Measurements from ENCODE around the gene EXD3.
"Not testable (repeated sequence)": the region's sequence is repeated elsewhere in the genome, so short reads cannot be mapped to it uniquely, and the experiment has no call there.

The EXD3 gene

DNA sequence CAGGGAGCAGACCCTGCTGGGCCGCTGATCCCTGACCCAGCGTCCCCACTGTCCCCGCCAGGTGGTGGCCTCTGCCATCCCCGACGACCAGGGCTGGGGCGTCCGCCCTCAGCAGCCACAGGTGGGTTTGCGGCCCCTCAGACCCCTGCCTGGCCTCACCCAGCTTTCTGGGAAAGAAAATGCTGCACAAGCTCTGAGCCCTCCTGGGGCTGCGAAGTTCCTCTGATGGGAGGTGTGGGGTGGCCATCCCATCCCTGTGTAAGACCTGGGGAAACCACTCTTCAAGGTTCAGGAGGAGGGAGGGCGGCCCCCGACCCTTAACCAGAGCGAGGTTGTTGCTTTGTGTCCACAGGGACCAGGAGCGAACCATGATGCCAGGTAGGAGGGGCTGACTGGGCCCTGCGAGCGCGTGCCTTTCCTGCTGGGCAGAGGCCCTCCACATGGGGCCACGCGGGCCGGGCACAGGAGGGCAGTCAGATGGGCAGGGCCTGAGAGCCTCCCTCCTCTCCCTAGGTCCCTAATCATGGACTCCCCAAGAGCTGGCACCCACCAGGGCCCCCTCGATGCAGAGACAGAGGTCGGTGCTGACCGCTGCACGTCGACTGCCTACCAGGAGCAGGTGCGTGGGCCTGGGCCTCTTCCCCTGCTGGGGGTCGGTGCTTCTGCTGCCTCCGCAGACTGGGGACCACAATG is 7.9 kb upstream of the EXD3 start:
- no peak for DNase-seq

DNA sequence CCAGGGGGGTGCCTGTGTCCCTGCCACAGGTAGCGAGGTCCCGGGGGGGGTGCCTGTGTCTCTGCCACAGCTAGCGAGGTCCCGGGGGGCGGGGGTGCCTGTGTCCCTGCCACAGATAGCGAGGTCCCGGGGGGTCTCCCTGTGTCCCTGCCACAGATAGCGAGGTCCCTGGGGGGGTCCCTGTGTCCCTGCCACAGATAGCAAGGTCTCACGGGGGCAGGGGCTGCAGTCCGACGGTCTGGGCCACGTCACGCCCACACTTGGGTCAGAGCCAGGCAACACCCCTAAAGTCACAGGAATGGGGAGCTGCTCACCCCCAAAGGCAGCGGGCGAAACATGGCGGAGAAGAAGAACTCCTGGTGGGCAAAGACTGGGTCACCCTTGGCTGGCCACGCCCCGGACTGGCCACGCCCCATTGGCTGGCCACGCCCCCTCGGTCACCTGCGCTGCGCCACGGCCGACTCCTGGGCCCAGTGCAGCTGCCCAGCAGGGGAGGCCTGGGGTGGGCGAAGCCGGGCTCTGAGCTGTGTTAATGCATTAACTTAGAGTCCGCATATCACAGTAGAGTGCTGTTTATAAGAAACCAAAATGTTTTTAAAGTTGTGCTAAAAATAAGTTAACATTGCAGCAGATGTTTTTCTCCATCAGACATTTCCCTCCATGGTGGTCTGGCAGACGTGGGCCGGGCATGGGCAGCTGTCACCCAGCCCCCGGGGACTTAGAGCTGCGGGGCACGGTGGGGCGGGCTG is 7.2 kb upstream of the EXD3 start:
- DNase-seq = no peak

DNA sequence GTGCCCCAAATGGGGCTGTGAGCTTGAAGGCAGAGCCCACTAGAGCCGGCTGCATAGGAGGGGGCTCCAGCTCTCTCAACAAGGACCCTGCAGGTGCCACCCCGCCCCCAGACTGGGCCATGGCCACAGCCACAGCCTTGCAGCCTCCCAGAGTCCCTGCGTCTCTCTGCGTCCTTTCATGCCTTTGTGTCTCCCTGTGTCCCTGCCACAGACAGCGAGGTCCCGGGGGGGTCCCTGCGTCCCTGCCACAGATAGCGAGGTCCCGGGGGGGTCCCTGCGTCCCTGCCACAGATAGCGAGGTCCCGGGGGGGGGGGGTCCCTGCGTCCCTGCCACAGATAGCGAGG is 6.6 kb upstream of the EXD3 start:
- DNase-seq = no peak

DNA sequence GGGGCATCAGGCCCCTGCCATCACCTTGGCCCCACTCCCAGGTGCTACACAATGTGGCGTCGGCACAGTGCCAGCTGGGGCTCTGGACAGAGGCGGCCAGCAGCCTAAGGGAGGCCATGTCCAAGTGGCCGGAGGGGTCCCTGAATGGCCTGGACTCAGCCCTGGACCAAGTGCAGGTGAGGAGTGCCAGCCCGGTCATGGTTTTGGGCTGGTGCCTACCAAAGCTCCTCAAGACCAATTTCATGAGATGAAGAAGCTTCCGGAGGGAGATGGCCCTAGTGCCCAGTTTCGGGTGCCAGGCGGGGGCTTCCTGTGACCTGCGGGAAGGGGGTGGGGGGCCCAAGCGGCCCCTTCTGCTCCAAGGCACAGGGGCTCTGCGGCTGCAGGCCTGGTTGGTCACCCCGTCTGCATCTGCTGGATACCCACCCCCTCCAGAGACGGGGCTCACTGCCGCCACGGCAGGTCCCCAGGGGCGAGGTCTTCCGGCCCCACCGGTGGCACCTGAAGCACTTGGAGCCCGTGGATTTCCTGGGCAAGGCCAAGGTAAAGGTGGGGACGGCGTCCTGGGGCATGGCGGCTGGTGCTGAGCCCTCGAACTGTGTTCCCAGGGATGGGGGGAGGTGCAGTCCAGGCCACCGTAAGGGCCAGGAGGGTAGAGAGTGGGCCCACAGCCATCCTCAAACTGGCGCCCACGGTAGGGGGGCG is 6.0 kb upstream of the EXD3 start:
- no peak for DNase-seq

DNA sequence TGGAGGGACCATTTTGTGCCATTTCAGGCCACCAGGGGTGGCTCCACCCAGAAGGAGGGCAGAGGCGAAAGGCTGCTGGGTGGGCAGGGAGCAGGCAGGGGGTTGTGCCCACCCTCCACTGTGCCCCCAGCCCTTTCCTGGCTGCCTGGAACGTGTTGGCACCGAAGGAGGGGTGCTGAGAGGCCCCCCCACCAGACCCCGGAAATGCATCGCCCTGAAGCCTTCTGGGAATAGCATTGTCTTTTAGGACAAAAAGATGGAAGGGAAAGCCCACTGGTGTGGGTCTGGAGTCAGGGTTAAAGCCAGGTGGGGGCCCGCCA is 5.3 kb upstream of the EXD3 start:
- no peak for DNase-seq

DNA sequence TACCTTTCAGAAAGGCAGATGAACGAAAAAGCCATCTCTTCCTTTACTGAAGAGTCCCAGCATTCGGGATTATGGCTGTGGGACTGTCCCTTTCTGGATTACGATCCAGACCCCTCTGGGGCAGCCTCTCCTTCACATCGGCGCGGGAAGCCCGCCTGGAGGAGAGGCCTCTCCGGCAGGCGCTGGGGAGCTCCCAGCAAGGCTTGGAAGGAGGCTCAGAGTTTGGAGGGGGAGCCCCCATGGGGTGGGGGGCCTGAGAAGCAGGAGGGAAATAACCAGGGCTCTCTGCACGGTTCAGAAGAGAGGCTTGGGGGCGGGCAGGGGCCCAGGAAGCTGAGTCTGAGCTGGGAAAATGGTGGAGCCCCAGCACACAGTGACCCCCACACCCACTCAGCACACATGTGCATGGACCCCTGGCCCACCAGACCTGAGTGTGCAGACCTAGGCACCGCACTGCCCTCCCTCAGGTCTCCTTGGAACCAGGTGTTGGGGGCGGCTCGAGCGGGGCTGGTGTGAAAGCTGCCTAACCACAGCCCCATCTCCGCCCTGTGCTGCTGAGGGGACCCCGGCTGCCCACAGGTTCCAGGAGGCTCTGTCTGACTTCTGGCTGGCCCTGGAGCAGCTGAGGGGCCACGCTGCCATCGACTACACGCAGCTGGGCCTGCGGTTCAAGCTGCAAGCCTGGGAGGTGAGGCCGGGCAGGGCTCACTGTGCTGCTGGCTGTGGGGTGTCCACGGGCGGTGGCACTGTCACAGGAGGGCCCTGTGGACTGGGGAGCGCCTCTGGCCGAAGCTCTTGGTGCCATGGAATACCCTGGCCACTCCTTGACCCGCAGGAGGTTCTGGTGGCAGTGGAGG is 4.7 kb upstream of the EXD3 start:
- DNase-seq = no peak

DNA sequence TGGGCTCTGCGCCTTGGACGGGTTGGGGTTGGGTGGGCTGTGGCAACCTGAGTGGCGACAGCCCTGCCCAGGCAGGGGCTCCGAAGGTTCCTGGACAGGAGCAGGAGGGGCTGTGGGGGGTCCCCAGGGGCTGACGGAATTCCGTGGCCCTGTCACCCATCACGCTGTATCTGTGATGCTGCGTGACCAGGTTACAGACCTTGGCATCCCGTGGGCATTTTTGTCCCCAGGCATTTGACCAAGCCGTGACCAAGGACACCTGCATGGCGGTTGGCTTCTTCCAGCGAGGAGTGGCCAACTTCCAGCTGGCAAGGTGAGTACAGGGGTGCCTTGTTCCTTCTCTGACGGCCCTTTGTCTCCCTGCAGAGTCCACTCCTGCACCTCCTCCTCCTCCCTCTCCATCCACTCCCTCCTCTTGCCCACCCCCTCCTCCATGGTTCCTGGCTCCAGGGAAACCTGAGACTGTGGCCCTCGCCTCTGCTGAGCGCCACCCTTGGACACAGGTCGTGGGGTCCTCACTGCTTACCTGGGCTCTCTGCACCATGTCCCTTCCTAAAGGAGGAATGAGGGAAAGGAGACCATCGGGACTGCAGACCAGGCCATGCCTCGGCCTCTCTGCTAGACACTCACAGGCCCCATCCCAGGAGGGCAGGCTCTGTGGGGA is 3.2 kb upstream of the EXD3 start:
- DNase-seq = no peak

DNA sequence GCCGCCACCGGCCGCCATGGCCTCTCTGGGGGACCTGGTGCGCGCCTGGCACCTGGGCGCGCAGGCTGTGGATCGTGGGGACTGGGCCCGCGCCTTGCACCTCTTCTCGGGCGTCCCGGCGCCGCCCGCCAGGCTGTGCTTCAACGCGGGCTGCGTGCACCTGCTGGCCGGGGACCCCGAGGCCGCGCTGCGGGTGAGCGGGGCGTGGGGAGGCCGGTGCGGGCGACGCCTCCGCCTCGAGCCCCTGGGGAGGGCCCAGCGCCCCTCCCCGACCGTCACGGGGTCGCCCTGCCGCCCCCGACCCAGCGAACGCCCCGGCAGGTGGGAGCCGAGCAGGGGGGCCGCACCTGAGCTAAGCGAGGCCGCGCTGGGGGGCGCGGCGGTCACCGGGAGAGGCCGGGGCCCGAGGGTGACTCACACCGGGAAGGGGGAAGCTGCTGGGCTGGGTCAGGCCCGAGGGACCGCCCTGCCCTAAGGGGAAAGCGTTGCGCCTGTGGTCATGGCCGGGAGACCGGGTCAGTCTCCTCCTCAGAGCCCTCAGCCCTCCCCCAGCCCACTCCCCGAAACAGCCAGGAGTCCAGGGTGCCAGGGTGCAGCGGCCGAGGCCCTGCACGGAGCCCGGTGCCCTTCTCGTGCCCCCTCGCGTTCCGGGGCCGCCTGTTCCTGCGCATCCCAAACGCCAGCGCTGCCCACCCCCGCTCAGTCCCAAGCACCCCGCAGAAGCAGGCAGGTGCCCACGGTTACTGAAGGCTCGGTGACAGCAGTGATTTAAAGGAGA is 741 bp upstream of the EXD3 start:
- no peak for DNase-seq

DNA sequence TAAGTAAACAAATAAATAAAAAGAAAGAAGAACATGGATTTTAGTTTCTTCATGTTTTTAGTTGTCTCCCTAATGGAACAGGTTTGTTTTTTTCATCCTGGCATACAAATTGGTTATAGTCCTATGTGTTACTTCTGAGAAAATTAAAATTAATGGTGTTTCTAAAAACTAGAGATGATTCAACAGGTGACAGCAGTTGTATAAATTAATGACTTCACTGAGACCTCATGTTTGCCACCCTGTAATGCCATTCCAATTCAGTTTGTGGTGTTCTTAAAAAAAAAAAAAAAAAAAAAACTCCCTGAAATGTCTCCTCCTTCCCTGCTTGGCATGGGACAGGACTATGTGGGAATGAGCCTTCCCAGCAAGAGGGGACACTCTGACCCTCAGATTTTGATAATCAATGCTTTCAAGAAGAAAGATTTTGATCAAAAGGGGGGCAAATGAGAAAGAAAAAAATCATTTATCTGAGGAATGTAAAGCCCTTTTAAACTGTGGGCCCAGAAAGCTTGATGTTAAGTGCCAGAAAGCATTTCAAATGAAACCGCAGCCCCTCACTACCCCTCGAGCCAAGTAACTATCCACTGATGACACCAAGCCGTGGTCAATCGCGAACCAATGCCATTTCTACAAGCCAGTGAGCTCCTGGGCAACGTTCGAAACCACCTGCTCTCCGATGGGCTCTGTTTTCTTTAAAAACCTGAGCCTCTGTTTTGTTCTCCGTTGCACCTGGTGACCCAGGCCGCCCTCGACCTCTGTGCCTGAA is 941 bp downstream of the EXD3 start:
- no peak for DNase-seq

DNA sequence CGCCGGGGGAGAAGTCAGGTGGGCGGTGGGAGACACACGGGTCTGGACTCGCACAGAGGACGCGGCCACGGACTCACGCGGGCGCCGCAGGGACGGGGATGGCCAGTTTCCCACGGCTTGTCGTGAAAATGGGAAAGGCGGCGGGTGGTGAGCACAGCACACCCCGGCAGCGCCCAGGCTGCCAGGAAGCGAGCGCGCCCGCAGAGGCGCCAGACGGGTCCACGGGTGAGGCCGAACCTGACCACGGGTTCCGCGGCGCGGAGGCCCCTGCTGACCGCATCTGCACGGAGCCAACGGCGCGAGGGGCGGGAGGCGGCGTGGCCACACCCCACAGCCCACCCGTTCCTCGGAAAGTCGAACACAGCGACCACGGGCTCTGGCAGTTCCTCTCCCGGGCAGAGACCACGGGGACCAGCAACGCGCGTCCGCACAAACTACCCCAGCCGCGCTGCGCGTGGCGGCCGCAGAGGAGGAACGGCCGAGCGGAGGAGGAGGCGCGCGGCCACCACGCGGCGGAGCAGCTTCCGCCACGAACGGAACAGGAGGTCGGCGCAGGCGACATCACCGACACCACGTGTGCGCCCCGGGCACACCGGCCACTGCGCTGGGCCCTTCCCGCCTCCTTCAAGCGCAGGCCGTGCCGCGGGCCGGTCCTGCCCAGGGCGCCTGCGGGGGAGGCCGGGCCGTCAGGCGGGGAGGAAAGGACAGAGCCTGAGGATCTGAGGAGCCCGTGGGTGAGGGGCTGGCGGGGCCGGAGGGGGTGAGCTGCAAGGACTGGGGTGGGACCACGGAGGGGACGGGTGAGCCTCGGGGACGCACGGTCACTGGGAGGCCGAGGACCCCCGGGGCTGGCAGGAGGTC is 5.6 kb downstream of the EXD3 start:
- DNase-seq = no peak

DNA sequence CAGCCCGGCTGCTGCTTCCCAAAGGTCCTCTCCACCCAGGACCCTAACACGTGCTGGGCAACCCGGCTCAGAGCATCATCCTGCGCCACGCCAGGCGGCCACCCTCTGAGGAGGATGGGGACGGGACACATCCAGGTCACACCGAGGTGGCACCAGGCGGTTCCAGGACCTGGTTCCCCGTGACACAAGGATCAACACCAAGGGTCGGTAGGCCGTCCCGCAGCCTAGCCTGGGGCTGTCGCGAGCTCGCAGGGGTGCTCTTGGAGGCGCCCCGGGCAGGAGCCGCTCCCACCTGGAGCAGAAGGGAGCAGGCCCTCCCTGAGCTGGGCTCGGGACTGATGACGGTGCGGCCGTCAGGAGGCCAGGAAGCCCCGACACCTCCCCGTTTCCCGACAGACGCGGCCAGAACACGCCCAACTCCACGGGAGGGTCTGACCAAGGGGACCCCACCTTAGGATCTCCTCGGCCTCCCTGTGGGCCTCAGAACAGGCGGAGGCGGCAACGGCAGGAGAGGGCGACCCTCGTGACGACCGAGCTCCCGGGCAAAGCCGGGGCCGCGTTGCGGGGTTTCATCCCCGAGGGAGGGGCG is 6.3 kb downstream of the EXD3 start:
- DNase-seq = no peak

DNA sequence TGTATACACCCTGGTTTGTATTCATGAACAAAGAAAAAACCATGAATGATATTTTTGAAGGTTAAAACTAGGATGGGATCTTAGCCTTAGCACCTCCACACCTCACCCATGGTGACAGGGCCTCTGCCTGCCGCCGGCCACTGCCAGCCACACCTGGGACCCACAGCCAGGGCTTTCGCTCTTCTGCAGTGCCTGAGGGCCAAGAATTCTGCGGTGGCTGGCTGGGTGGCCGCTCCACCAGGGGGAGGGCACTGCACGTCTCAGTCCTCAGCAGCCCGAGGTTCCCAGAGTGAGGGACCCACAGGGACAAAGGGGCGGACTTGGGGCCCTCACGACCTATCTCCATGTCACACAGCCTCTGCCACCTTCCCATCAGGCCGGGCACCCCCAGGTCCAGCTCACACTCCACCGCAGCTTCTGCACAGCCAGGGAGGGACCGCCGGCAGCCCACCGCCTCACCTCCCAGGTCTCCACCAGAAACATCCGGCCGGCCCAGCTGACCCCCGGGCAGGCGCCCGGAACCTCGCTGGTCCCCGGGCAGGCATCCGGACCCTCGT is 6.9 kb downstream of the EXD3 start:
- no peak for DNase-seq

DNA sequence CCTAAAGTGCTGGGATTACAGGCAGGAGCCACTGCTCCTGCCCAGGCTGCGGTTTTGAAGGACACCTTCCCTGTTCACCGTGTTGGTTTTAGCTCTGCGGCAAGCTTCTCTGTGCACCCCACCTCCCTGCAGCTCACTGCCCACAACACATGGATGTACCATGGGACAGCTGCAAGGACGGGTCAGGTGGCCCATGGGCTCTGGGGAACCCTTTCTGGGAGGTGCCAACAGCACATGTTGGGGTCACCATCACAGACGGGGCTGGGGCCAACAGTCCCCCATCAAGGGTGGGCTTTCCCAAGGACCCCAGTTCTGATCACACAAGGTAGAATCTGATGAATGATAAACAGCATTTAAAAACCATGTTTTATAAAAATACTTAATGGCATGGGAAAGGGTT is 7.5 kb downstream of the EXD3 start:
- DNase-seq = no peak

DNA sequence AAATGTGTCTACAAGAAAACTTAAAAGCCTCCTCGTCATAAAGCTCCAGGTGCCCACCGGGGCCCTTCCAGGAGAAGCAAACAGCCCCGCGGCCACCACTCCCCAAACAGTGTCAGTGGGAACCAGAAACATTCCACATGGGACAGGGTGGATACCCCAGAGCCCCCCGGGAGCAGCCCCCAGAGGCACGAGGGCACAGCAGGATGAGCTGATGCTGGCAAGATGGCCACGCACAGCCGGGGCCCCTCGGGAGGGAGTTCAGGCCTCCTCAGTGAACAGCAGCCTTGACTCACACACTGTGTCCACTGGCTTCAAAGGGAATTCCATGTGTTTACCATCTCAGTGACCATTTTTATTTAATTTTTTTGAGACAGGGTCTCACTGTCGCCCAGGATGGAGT is 10.5 kb downstream of the EXD3 start:
- DNase-seq = no peak

DNA sequence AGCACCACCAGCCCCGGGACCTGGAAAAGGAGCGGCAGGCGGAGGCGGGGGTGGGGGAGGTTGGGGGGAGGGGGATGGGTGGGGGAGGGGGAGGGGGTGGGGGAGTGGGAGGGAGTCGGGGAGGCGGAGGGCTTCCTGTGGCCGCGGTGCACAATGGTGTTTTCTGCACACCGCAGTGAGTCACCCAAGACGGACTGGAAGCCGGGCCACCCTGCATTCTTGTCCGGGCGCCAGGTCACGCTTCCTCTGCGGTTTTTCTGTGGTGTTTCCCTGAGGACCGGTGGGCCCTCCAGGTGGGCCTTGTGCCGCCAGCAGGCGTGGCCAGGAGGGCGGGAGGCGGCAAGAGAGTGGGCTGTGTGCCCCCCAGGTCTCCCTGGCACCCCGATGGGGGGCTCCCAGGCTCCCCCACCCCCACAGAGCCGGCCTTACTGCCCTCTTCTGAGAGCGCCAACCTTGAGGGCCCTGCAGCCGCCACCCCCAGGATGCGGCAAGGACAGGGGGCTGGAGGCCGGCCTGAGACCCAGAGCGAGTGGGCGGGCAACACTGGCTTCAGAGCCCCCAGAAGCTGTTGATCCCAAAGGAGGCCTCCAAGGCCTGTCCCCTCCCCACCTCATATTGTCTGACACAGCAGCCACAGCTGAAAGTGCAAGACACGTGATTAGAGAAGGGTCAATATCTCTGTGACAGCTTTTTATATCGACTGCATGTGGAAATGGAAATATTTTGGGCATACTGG is 11.1 kb downstream of the EXD3 start:
- DNase-seq = peak; percentile 46

DNA sequence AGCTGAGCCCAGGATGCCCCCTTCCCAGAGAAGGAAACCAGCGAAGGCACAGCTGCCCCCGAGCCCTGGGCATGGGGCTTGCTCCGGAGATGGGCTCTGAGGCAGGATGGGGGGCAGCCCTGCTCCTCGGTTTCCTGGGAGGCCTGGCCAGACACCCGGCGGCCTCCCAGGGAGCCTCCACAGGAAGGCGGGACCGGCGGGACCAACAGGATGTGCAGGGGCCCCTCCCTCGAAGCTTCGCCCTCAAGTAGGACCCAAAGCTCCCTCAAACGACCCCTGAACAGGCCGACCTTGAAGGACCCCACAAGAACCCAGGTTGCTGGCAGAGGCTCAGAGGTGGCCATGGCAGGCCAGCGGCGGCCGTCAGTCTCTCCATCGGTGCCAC is 11.7 kb downstream of the EXD3 start:
- no peak for DNase-seq

DNA sequence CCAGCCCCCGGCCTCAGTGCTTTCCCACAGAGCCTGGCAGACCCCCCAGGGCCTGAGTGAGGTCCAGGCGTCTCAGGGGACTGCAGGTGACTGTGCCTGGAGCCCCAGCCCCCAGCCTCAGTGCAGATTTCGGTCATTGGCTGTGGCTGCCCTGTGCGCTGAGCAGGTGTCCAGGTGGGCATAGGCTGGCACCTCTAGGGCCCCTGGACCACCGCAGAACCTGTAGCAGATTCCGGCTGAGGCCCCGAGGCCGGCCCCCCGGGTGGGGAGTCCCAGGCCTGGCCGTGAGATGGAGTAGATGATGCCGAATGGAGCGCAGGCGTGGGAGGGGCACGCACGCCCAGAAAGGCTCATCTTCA is 12.1 kb downstream of the EXD3 start:
- no peak for DNase-seq

DNA sequence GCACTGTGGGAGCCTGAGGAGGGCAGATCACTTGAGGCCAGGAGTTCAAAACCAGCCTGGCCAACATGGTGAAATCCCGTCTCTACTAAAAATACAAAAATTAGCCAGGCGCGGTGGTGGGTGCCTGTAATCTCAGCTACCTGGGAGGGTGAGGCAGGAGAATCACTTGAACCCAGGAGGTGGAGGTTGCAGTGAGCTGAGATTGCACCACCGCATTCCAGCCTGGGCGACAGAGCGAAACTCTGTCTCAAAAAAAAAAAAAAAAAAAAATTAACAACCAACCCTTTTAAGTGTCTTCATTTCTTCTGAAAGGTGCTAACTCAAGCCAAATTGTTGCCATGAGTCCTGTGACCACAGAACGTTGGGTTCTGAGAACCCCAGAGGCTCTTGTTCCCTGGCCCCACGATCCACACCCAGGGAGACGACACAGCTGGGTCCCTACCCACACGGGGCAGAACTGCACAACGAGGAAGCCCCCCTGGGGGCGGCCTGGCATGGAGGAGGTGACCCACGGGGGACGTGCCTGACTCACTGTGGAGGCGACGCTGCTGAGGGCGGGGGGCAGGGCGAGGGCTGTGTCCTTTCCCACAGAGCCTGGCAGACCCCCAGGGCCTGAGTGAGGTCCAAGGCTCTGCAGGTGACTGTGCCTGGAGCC is 12.6 kb downstream of the EXD3 start:
- DNase-seq = not testable (repeated sequence)

Data from CD4-positive, alpha-beta T cell treated with Interleukin-12 subunit alpha and Interleukin-12 subunit beta, for 1 hour (primary cell).